Measurements from ENCODE around the gene EVX2. TPM values are rescaled to one million over a fixed set of nuclear protein-coding genes. Genes with fewer than 3 reads are reported as not detected.
A peak's percentile ranks its signal among the peaks of the same experiment; 100 is the strongest.

The EVX2 gene
- total RNA-seq, 1 donor from 2014 or later: not detected

DNA sequence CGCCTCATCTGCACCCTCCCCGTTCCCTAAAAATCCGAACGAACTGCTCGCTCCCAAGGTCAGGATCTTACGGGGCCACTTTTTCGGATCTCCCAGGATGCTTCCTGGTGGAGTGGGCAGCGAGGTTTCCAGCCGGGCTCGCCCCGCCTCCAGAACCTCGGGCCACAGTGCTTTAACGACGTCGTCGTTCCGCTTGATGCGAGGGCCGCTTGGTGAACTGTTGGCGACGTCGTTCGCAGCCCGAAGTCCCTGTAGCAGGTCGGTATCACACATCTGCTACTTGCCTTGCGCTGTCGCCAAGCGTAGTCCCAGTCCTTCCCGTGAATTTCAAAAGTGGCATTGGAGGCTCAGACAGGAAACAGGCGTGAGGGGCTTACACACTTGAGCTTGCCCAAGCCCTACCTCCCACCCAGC lies 15.3 kb downstream of the EVX2 start:
- Mint-ChIP-seq H3K4me3 (peak overlapping the region; percentile 28), H3K9me3 (no peaks in the 10 kb centered on the region), H3K36me3 (no peaks in the 10 kb centered on the region), H3K27me3 (ENCODE audit: low read depth) (peaks cover 99% of the 10 kb centered on the region), H3K27ac (no peak overlapping the region), H3K4me1 (peaks cover 9% of the 10 kb centered on the region)
- TF ChIP-seq, protein P1, sequence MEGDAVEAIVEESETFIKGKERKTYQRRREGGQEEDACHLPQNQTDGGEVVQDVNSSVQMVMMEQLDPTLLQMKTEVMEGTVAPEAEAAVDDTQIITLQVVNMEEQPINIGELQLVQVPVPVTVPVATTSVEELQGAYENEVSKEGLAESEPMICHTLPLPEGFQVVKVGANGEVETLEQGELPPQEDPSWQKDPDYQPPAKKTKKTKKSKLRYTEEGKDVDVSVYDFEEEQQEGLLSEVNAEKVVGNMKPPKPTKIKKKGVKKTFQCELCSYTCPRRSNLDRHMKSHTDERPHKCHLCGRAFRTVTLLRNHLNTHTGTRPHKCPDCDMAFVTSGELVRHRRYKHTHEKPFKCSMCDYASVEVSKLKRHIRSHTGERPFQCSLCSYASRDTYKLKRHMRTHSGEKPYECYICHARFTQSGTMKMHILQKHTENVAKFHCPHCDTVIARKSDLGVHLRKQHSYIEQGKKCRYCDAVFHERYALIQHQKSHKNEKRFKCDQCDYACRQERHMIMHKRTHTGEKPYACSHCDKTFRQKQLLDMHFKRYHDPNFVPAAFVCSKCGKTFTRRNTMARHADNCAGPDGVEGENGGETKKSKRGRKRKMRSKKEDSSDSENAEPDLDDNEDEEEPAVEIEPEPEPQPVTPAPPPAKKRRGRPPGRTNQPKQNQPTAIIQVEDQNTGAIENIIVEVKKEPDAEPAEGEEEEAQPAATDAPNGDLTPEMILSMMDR (IDR thresholded peaks at IDR 0.05; ENCODE audit: unreplicated experiment): no peak
- no peak for DNase-seq (ENCODE audit: low spot score in 2 of 2, unreplicated experiment in 2 of 2)

DNA sequence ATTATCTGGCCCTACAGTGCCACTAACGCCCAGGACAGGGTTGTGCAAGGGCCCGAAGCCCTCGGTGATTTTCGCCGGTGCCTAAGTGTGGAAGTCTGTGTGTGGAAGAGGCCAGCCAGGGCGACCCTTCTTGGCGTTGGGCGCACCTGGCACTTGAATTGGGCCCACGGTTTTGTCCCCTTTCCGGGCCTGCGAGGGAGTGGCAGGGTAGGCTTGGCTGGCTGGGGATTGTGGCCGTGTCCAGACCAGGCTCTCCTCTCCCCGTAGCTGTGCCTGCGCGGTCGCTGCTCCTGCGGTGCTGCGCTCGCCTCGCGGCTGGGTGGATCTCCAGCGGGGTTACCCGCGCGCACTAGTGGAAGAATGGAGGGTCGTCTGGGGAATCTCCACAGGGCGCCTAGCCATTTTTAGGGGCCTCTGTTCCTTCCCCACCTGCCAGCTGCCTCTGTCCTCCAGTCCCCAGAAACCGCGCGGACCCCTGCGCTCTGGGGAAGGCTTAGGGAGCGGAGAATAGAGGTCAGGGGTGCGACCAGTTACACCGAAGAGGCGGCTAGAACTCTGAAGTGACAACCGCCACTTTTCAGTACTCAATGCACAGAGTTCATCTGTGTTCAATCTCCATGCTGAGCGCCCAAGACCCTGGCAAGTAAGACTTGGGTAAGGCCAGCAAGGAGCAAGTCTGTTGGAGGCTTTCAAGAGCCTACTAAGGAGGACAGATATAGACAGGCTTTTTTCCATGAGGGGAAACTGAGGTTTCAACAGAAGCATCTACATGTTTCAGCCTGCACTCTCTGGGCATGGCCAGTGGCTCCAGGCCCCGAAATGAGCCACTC lies 16.0 kb downstream of the EVX2 start:
- TF ChIP-seq, protein P1 (IDR thresholded peaks at IDR 0.05; ENCODE audit: unreplicated experiment): no peak
- no peak for DNase-seq (ENCODE audit: low spot score in 2 of 2, unreplicated experiment in 2 of 2)
- Mint-ChIP-seq H3K4me1 (peaks cover 9% of the 10 kb centered on the region), H3K4me3 (peak overlapping the region; percentile 45), H3K36me3 (no peaks in the 10 kb centered on the region), H3K27ac (no peak overlapping the region), H3K27me3 (ENCODE audit: low read depth) (peaks cover 99% of the 10 kb centered on the region), H3K9me3 (no peaks in the 10 kb centered on the region)

DNA sequence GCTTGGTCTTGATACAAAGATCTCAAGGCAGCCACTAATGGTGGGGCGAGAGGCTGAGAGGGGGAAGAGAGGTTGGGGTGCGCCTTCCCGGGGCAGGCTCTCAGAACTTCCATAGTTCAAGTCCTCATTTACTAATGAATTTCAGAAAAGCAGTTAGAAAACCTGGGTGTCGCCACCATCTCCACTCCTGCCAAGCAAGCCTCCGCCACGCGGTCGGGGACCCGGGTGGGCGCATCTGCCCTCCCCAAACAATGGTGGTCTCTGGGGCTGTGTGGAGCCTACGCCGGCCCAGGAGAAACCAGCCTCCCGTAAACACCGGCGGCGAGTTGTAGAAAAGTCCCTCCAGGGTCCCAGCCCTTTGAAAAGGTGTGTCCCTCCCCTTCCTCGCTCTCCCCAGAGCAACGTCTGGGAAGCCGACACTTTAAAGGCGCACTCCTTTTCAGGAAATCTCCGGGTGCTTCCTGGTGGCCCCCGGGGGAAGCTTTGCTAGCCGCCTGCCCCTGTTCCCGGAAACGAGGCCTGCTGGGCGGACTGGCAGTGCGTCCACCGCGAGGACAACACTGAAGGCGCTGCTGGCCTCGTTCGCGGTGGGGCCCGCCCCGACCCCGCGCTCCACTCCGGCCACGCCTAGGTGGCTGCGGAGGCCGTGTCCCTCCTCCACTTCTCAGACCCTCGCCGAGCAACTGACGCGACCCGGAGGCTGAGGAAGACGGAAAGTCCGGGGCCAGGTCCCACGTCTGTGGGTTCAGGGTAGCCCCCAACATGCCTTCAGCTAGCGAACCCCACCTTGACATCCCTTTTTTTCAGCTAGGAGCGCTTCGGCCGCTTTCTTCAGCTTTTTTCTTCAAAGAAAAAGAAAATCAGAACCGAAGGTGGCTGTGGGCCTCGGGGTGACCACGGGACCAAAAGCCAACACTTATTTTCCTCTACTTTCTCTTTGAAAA lies 16.8 kb downstream of the EVX2 start:
- Mint-ChIP-seq H3K27ac (no peak overlapping the region), H3K9me3 (no peaks in the 10 kb centered on the region), H3K4me3 (peak overlapping the region; percentile 45), H3K36me3 (no peaks in the 10 kb centered on the region), H3K4me1 (peaks cover 9% of the 10 kb centered on the region), H3K27me3 (ENCODE audit: low read depth) (peaks cover 99% of the 10 kb centered on the region)
- TF ChIP-seq, protein P1 (IDR thresholded peaks at IDR 0.05; ENCODE audit: unreplicated experiment): no peak
- DNase-seq (ENCODE audit: low spot score in 2 of 2, unreplicated experiment in 2 of 2): no peak

DNA sequence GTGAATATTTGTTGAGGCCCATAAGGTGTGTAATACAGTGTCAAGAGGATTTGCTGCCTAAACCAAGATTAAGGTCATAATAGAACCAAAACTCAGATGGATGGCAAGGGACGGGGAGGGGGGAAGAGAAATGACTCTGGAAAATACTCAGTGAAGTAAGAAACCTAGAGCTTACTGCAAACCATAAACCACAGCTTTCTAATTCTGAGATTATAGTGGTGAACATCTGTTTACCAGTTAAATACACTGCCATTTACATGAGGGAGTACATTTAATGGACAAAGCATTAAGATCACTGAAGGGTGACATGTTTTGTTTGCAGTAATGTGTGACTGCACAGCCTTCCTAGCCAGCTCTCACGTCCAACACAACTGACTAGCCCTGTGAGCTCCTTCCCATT lies 19.8 kb downstream of the EVX2 start:
- Mint-ChIP-seq H3K9me3 (no peaks in the 10 kb centered on the region), H3K36me3 (no peaks in the 10 kb centered on the region), H3K27ac (no peak overlapping the region), H3K4me1 (peaks cover 9% of the 10 kb centered on the region), H3K4me3 (no peak overlapping the region), H3K27me3 (ENCODE audit: low read depth) (peaks cover 94% of the 10 kb centered on the region)
- DNase-seq (ENCODE audit: low spot score in 2 of 2, unreplicated experiment in 2 of 2): no peak
- TF ChIP-seq, protein P1 (IDR thresholded peaks at IDR 0.05; ENCODE audit: unreplicated experiment): no peak

DNA sequence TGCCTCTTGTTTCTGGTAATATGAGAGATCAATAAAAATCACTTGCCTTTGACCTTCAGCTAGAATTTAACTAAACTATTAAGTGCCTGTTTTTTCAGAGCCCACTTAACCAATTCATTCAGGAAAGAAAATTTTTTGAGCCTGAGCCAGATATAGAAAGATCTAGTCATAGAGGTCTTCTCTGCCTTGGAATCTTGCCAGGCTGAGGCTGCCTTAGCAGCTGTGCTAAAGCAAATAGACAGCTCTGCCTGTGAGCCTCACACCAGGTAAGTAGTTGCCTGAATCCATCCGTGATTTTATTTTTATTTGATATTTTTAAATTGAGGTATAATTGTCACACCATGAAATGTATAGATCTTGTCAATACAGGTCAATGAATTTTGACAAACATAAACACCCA lies 27.4 kb downstream of the EVX2 start:
- no peaks in the 10 kb centered on the region for H3K9me3 Mint-ChIP-seq
- H3K27ac Mint-ChIP-seq: no peak overlapping the region
- H3K4me3 Mint-ChIP-seq: no peak overlapping the region
- no peak for DNase-seq (ENCODE audit: low spot score in 2 of 2, unreplicated experiment in 2 of 2)
- TF ChIP-seq, protein P1 (IDR thresholded peaks at IDR 0.05; ENCODE audit: unreplicated experiment): no peak
- no peaks in the 10 kb centered on the region for H3K36me3 Mint-ChIP-seq
- peaks cover 6% of the 10 kb centered on the region for H3K4me1 Mint-ChIP-seq
- peaks cover 76% of the 10 kb centered on the region for H3K27me3 Mint-ChIP-seq (ENCODE audit: low read depth)

All from mesothelial cell of epicardium (in vitro differentiated cells).